Esophagus squamous epithelium (tissue), 5 donors: ENCODE results near the gene OVCA2. TPM values are rescaled to one million over a fixed set of nuclear protein-coding genes. Genes with fewer than 3 reads are reported as not detected.

Experiments
- DNase-seq: peaks from one replicate; lab custom pipeline; 2025; lab: John Stamatoyannopoulos, UW
- H3K27ac ChIP-seq, 4 donors: fragments of 200-600 bp; sonication (generic); one replicate each; pipeline ENCODE4 v1.5.1; 2016 to 2019; ENCODE audit warnings: mild to moderate bottlenecking in 1 of 4
- H3K27me3 ChIP-seq, 4 donors: fragments of 200-600 bp; sonication (generic); 1 replicate in 3 of 4; 2 replicates in 1 of 4; pipeline versions ENCODE4 v1.5.1 to v1.6.0; 2017 to 2021; ENCODE audit warnings: antibody characterized with exemption in 1 of 4
- H3K36me3 ChIP-seq, 3 donors: fragments of 200-600 bp; sonication (generic); one replicate each; pipeline ENCODE4 v1.5.1; 2016 to 2019
- H3K4me1 ChIP-seq, 3 donors: fragments of 200-600 bp; sonication (generic); one replicate each; pipeline ENCODE4 v1.5.1; 2017 to 2019
- H3K4me3 ChIP-seq, 4 donors: fragments of 200-600 bp; sonication (generic); 1 replicate in 3 of 4; 2 replicates in 1 of 4; pipeline ENCODE4 v1.5.1; 2016 to 2019; ENCODE audit warnings: mild to moderate bottlenecking in 2 of 4, moderate library complexity in 1 of 4
- H3K9me3 ChIP-seq, 3 donors: fragments of 200-600 bp; sonication (generic); one replicate each; pipeline ENCODE4 v1.5.1; 2016 to 2019
- CTCF ChIP-seq, 6 experiments: fragments of 450-650 bp in 4 of 6; fragments of 200-600 bp in 2 of 6; sonication (generic) in 2 of 6; IDR thresholded peaks; one replicate each; pipeline ENCODE4 v1.5.1; 2016 to 2019; ENCODE audit warnings: antibody characterized with exemption in 6 of 6, mild to moderate bottlenecking in 4 of 6, moderate library complexity in 4 of 6
- POLR2A ChIP-seq, 4 donors: fragments of 450-650 bp; IDR thresholded peaks; one replicate each; pipeline ENCODE4 v1.6.1; 2017; ENCODE audit warnings: antibody characterized with exemption in 4 of 4, mild to moderate bottlenecking in 4 of 4, moderate library complexity in 3 of 4
- WGBS, 2 donors: methylation state at CpG; one replicate each; pipeline ENCODE4 v1.1.5; 2018; 5-methylcytosine and 5-hydroxymethylcytosine counted together
- intact Hi-C: fragments of 100-400 bp; cut with DNase I; formaldehyde crosslinking; loops from one replicate; pipeline ENCODE4 v1.15.0; 2022
- total RNA-seq, 4 donors: library from RNA; depleted of rRNA; stranded (reverse); fragments of >200 nt; gene quantifications; one replicate each; pipeline ENCODE4 v1.1.0, GENCODE V29; 2016
- donor health status: DM: yes; HTN: yes; CAD: no.

The OVCA2 gene
- total RNA-seq, 4 donors from 2014 or later: 42.3 to 70.5 (median 53.2) TPM

DNA sequence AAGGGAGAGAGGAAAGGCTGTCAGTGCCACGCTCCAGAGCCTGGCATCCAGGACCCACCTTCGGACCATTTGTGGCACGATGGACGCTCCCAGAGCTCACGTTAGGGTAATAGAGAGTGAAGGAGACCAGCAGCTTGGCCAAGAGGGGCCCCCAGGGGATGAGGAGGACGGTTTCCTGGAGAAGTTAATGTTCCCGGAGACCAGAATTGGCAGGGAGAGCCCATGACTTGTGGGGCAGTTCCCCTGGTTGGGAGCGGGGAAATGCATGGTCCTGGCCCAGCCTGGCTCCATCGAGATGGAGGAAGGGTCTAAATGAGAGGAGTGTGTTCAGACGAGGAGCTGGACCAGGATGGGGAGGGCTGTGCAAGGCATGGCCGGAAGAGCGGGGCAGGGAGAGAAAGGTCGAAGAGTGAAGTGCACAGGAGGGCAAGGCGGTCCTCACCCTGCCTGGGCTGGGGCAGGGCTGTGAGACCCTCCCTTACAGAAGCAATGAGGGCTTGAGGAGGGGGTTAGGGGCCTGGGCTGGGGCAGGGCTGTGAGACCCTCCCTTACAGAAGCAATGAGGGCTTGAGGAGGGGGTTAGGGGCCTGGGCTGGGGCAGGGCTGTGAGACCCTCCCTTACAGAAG lies 10.2 kb downstream of the OVCA2 start:
- no peak for DNase-seq
- no peaks in the 10 kb centered on the region for H3K36me3 ChIP-seq
- H3K4me3 ChIP-seq: no peak overlapping the region
- WGBS, 2 donors: 42 to 50% methylated on average over 14 of the region's 14 CpGs
- intact Hi-C loops: no loop called here
- peaks cover 0 to 64% (median 7%) of the 10 kb centered on the region in 4 donors for H3K27me3 ChIP-seq
- H3K27ac ChIP-seq: peak overlapping the region in 1 of 4 donors; percentile 79
- H3K9me3 ChIP-seq: no peaks in the 10 kb centered on the region
- peaks cover 40 to 72% (median 49%) of the 10 kb centered on the region in 3 donors for H3K4me1 ChIP-seq
- no peak for TF ChIP-seq CTCF (IDR thresholded peaks at IDR 0.05)
- TF ChIP-seq POLR2A (IDR thresholded peaks at IDR 0.05): no peak

DNA sequence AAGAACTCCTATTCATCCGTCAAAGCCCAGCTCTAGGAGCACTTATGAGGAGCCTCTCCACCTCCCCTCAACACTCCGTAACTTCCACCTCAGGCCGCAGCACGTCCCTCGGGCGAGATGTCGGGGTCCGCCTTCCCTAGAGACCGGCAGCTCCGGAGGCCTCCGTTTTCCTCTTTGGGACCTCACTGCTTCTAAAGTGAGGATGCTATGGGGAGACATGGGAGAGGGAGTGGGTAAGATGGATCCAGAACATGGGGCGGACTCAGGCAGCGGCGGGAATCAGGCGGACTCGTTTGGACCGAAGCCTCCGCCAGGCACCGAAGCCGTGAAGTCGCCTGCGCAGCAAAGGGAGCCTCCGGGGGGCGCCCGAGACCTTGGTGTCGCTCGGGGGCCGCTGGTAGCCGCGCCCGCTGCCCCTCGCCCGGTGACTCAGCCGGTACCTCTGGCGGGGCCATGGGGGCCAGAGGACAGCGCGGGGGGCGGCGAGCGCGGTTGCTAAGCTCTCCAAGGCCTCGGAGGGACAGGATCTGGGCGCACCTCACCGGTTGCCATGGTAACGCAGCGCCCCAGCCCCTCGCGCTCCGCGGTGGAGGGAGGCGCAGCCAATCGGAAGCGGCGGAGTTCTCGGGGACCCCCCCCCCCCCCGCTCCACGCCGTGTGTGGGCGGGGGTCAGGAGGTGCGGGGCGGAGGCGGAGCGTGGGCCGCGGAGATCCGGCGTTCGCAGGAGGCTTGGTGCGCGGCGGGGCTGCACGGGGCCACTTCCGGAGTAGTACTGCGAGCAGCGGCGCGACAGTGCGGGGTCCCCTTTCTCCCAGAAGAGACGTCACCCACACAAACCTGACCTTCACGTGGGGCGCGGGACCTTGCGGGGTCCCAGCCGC lies 11.8 kb downstream of the OVCA2 start:
- Histone ChIP-seq H3K27ac (peak overlapping the region; percentile 77 to 93 (median 90)), H3K36me3 (no peaks in the 10 kb centered on the region), H3K27me3 (peaks cover 0 to 80% (median 7%) of the 10 kb centered on the region in 4 donors), H3K9me3 (no peaks in the 10 kb centered on the region), H3K4me1 (peaks cover 46 to 85% (median 64%) of the 10 kb centered on the region in 3 donors), H3K4me3 (peak overlapping the region; percentile 23 to 74 (median 58))
- TF ChIP-seq CTCF (IDR thresholded peaks at IDR 0.05): peak; percentile 15 to 62 (median 53)
- no peak for TF ChIP-seq POLR2A (IDR thresholded peaks at IDR 0.05)
- no peak for DNase-seq
- intact Hi-C loops: no loop called here
- 2 to 9% methylated on average over 5 to 14 of the region's 84 CpGs for WGBS, 2 donors

GRCh38 chr17:2054262-2054511 lies 12.4 kb downstream of the OVCA2 start:
- Histone ChIP-seq H3K36me3 (peaks cover 0 to 5% (median 0%) of the 10 kb centered on the region in 3 donors), H3K27me3 (peaks cover 0 to 85% (median 7%) of the 10 kb centered on the region in 4 donors), H3K27ac (peak overlapping the region; percentile 77 to 93 (median 90)), H3K4me1 (peaks cover 45 to 85% (median 65%) of the 10 kb centered on the region in 3 donors), H3K4me3 (peak overlapping the region; percentile 23 to 74 (median 58)), H3K9me3 (no peaks in the 10 kb centered on the region)
- no CpG with 5 or more reads among the region's 16 CpGs for WGBS, 2 donors
- intact Hi-C loops: no loop called here
- TF ChIP-seq CTCF (IDR thresholded peaks at IDR 0.05): no peak
- no peak for TF ChIP-seq POLR2A (IDR thresholded peaks at IDR 0.05)
- no peak for DNase-seq

GRCh38 chr17:2054512-2055291 lies 12.9 kb downstream of the OVCA2 start, which contains the start of gene HIC1:
Gene HIC1 (plus strand): TSS chr17:2055103. CDS start chr17:2056691, 1,588 bp downstream.
- Histone ChIP-seq H3K27me3 (peaks cover 0 to 86% (median 7%) of the 10 kb centered on the region in 4 donors), H3K9me3 (no peaks in the 10 kb centered on the region), H3K36me3 (peaks cover 0 to 11% (median 0%) of the 10 kb centered on the region in 3 donors), H3K4me3 (peak within 1 kb of the TSS; percentile 48 to 74 (median 60)), H3K4me1 (peaks cover 47 to 85% (median 64%) of the 10 kb centered on the region in 3 donors), H3K27ac (peak within 1 kb of the TSS; percentile 77 to 93 (median 90))
- no peak for DNase-seq
- WGBS, 2 donors: 0% methylated on average over 5 of the region's 72 CpGs; no CpG with 5 or more reads in 1 of the 2 donors
- intact Hi-C loops: loop anchor here (5.0 kb wide), 1 partner anchor 188 kb away; no protein-coding TSS in a partner anchor
- peak in 2 of 4 donors; percentile 70 to 88 for TF ChIP-seq POLR2A (IDR thresholded peaks at IDR 0.05)
- TF ChIP-seq CTCF (IDR thresholded peaks at IDR 0.05): peak; percentile 95 to 99 (median 98)
